Measurements from ENCODE around the gene FEZ2. TPM values are rescaled to one million over a fixed set of nuclear protein-coding genes. Genes with fewer than 3 reads are reported as not detected.

FEZ2 gene
- total and polyA plus RNA-seq, 2 experiments from 2014 or later = 28.0 to 32.9 TPM

DNA sequence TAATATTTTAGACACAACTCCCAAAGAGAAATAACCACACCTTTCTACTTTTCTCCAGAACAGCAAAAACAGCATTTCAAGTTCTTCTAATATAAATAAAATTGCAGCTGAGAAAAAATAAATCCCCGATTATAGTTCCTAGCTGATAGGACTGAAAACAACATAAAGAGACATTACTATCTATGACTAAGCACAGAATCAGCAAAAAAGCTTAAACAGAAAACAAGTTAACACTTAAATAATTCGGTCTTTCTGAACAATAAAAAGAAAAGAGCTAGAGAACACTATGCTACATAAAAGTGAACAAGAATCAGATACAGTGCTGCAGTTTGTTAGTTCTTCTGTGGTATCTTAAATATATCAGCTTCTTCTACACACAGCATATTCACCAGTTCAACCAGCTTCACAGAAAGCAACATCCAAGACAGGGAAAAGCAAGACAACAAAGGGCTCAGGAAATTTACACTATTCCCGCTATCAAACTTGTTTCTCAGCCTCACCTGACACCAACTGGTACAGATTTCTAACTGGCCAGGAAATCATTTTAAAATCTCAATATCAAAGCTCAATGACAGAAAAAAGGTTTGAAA lies 28.6 kb downstream of the FEZ2 start:
- Histone ChIP-seq H3K4me3 (no peak overlapping the region), H4K20me1 (replicated peaks; ENCODE audit: insufficient read depth) (no peaks in the 10 kb centered on the region), H3K27ac (ENCODE audit: low read depth) (peak overlapping the region; percentile 56), H3F3A (replicated peaks; ENCODE audit: low read depth) (no peaks in the 10 kb centered on the region), H3K36me3 (ENCODE audit: insufficient read depth) (no peaks in the 10 kb centered on the region), H2AFZ (no peak overlapping the region), H3K79me2 (replicated peaks; ENCODE audit: insufficient read depth) (peaks cover 17% of the 10 kb centered on the region; the same call in 1 of the 2 replicates), H3K4me1 (ENCODE audit: insufficient read depth) (peaks cover 48% of the 10 kb centered on the region), H3K9me2 (ENCODE audit: insufficient read depth) (no peaks in the 10 kb centered on the region), H3K27me3 (ENCODE audit: insufficient read depth) (no peaks in the 10 kb centered on the region), H3K4me2 (peak overlapping the region; percentile 22)
- Mint-ChIP-seq H3K27me3 (ENCODE audit: insufficient read depth, low read depth, poor library complexity) (peaks cover 2% of the 10 kb centered on the region), H3K4me3 (no peak overlapping the region), H3K9me3 (no peaks in the 10 kb centered on the region; the same call in 2 of the 3 replicates), H3K4me1 (peaks cover 56% of the 10 kb centered on the region), H3K27ac (peak overlapping the region; percentile 50), H3K36me3 (ENCODE audit: low read depth) (peaks cover 16% of the 10 kb centered on the region; the same call in 2 of the 3 replicates)
- DNase-seq (ENCODE audit: low spot score) (peak; percentile 33), ATAC-seq (peak; percentile 34; the same call in 1 of the 3 replicates)
- TF ChIP-seq CREB1 (CRISPR knock-in tag; IDR thresholded peaks at IDR 0.05; ENCODE audit: low read depth) (no peak), STAT1 (IDR thresholded peaks at IDR 0.05; ENCODE audit: unreplicated experiment) (no peak), ZNF114 (CRISPR knock-in tag; IDR thresholded peaks at IDR 0.05) (no peak), JUNB (IDR thresholded peaks at IDR 0.05; ENCODE audit: unreplicated experiment) (no peak), REST (IDR thresholded peaks at IDR 0.05; ENCODE audit: unreplicated experiment) (no peak), EZH2phosphoT487 (IDR thresholded peaks at IDR 0.05; ENCODE audit: unreplicated experiment) (no peak), CTCF (conservative IDR thresholded peaks at IDR 0.05; ENCODE audit: low read depth in 2 of 2) (no peak), POLR2AphosphoS5 (IDR thresholded peaks at IDR 0.05; ENCODE audit: low read depth) (no peak)
- TF ChIP-seq, protein P1, sequence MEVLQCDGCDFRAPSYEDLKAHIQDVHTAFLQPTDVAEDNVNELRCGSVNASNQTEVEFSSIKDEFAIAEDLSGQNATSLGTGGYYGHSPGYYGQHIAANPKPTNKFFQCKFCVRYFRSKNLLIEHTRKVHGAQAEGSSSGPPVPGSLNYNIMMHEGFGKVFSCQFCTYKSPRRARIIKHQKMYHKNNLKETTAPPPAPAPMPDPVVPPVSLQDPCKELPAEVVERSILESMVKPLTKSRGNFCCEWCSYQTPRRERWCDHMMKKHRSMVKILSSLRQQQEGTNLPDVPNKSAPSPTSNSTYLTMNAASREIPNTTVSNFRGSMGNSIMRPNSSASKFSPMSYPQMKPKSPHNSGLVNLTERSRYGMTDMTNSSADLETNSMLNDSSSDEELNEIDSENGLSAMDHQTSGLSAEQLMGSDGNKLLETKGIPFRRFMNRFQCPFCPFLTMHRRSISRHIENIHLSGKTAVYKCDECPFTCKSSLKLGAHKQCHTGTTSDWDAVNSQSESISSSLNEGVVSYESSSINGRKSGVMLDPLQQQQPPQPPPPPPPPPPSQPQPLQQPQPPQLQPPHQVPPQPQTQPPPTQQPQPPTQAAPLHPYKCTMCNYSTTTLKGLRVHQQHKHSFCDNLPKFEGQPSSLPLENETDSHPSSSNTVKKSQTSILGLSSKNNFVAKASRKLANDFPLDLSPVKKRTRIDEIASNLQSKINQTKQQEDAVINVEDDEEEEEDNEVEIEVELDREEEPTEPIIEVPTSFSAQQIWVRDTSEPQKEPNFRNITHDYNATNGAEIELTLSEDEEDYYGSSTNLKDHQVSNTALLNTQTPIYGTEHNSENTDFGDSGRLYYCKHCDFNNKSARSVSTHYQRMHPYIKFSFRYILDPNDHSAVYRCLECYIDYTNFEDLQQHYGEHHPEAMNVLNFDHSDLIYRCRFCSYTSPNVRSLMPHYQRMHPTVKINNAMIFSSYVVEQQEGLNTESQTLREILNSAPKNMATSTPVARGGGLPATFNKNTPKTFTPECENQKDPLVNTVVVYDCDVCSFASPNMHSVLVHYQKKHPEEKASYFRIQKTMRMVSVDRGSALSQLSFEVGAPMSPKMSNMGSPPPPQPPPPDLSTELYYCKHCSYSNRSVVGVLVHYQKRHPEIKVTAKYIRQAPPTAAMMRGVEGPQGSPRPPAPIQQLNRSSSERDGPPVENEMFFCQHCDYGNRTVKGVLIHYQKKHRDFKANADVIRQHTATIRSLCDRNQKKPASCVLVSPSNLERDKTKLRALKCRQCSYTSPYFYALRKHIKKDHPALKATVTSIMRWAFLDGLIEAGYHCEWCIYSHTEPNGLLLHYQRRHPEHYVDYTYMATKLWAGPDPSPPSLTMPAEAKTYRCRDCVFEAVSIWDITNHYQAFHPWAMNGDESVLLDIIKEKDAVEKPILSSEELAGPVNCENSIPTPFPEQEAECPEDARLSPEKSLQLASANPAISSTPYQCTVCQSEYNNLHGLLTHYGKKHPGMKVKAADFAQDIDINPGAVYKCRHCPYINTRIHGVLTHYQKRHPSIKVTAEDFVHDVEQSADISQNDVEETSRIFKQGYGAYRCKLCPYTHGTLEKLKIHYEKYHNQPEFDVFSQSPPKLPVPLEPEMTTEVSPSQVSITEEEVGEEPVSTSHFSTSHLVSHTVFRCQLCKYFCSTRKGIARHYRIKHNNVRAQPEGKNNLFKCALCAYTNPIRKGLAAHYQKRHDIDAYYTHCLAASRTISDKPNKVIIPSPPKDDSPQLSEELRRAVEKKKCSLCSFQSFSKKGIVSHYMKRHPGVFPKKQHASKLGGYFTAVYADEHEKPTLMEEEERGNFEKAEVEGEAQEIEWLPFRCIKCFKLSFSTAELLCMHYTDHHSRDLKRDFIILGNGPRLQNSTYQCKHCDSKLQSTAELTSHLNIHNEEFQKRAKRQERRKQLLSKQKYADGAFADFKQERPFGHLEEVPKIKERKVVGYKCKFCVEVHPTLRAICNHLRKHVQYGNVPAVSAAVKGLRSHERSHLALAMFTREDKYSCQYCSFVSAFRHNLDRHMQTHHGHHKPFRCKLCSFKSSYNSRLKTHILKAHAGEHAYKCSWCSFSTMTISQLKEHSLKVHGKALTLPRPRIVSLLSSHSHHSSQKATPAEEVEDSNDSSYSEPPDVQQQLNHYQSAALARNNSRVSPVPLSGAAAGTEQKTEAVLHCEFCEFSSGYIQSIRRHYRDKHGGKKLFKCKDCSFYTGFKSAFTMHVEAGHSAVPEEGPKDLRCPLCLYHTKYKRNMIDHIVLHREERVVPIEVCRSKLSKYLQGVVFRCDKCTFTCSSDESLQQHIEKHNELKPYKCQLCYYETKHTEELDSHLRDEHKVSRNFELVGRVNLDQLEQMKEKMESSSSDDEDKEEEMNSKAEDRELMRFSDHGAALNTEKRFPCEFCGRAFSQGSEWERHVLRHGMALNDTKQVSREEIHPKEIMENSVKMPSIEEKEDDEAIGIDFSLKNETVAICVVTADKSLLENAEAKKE (CRISPR knock-in tag; IDR thresholded peaks at IDR 0.05) = no peak
- TF ChIP-seq, protein P2, sequence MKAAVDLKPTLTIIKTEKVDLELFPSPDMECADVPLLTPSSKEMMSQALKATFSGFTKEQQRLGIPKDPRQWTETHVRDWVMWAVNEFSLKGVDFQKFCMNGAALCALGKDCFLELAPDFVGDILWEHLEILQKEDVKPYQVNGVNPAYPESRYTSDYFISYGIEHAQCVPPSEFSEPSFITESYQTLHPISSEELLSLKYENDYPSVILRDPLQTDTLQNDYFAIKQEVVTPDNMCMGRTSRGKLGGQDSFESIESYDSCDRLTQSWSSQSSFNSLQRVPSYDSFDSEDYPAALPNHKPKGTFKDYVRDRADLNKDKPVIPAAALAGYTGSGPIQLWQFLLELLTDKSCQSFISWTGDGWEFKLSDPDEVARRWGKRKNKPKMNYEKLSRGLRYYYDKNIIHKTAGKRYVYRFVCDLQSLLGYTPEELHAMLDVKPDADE (IDR thresholded peaks at IDR 0.05) = no peak

Measured in GM23338 (cell line).